ENCODE results near the gene ANKHD1. TPM values are rescaled to one million over a fixed set of nuclear protein-coding genes. Genes with fewer than 3 reads are reported as not detected.

ANKHD1 gene
- total and polyA plus RNA-seq, 2 of the 8 experiments (the other 6 are each of a cell fraction or from before 2014, with no cell fraction given) = 69.9 to 108 TPM

GRCh38 chr5:140567136-140567818 lies 165.6 kb downstream of the ANKHD1 start:
- no peaks in the 10 kb centered on the region for H4K20me1 ChIP-seq (replicated peaks in 1 of 2; ENCODE audit: control insufficient read depth in 1 of 2, insufficient read depth in 2 of 2, low read length in 2 of 2)
- no peak overlapping the region for H2AK5ac ChIP-seq (ENCODE audit: low read depth, low read length)
- no peak overlapping the region for H2BK120ac ChIP-seq (replicated peaks; ENCODE audit: low read depth, low read length)
- POLR2A ChIA-PET (ENCODE audit: partially characterized antibody) = interaction anchor here (1.1 to 10.0 kb wide), 3 partner anchors 10 to 72 kb away, joined by 4 to 94 read pairs (median 25); partner anchors contain the start of genes EIF4EBP3, SRA1 and TMCO6
- peaks cover 3 to 9% of the 10 kb centered on the region in 2 experiments; a peak in 3 of 4 replicates for H3K79me2 ChIP-seq (ENCODE audit: control insufficient read depth in 1 of 2, insufficient read depth in 2 of 2, low read length in 2 of 2)
- H3K79me1 ChIP-seq (ENCODE audit: low read depth, low read length) = peaks cover 7% of the 10 kb centered on the region
- H3K56ac ChIP-seq (replicated peaks; ENCODE audit: insufficient read length, low read depth, low read length) = no peak overlapping the region
- DNase-seq (ENCODE audit: low read depth in 1 of 2, low spot score in 2 of 2) (no peak), FAIRE-seq (no peak)
- no peak overlapping the region for H3K4ac ChIP-seq (replicated peaks; ENCODE audit: insufficient read length, low read depth, low read length)
- no peak overlapping the region for H2BK20ac ChIP-seq (ENCODE audit: low read length)
- no peak overlapping the region for H3K27ac ChIP-seq (ENCODE audit: low read depth, low read length)
- H3K18ac ChIP-seq (ENCODE audit: extremely low read depth, low read length) = no peak overlapping the region
- H4K5ac ChIP-seq (ENCODE audit: insufficient read length, low read depth, low read length) = no peak overlapping the region
- no peak overlapping the region for H2BK15ac ChIP-seq (ENCODE audit: low read length)
- CTCF ChIA-PET (ENCODE audit: partially characterized antibody) = interaction anchor here (0.6 to 3.4 kb wide), 6 partner anchors 10 to 195 kb away, joined by 3 to 20 read pairs (median 4); partner anchors contain the start of gene EIF4EBP3
- H3K4me1 ChIP-seq (replicated peaks in 1 of 4; ENCODE audit: control insufficient read depth in 3 of 4, insufficient read depth in 4 of 4, low read length in 3 of 4) = peaks cover 0 to 11% (median 4%) of the 10 kb centered on the region in 4 experiments; a peak in 5 of 7 replicates
- no peak overlapping the region for H3K23ac ChIP-seq (ENCODE audit: insufficient read length)
- no peak overlapping the region for H4K8ac ChIP-seq (ENCODE audit: extremely low read depth, insufficient read depth, low read length)
- H2BK5ac ChIP-seq (ENCODE audit: low read depth, low read length) = no peak overlapping the region
- no peak overlapping the region for H3K9ac ChIP-seq (replicated peaks in 1 of 4; ENCODE audit: extremely low read depth in 1 of 4, low read depth in 3 of 4, low read length in 3 of 4)
- H3K27me3 ChIP-seq (replicated peaks in 1 of 4; ENCODE audit: control insufficient read depth in 3 of 4, extremely low read depth in 1 of 4, insufficient read depth in 3 of 4, low read length in 3 of 4) = no peaks in the 10 kb centered on the region; a peak in 1 of 7 replicates
- no peak overlapping the region for H3K4me2 ChIP-seq (ENCODE audit: insufficient read depth in 1 of 2, low read depth in 2 of 2, low read length in 2 of 2)
- peaks cover 14% of the 10 kb centered on the region for H3K23me2 ChIP-seq (ENCODE audit: low read depth, low read length)
- H3K9me3 ChIP-seq (ENCODE audit: insufficient read depth in 2 of 2, low read depth in 1 of 2, low read length in 1 of 2) = no peaks in the 10 kb centered on the region
- H3K14ac ChIP-seq (ENCODE audit: insufficient read length) = no peak overlapping the region
- WGBS, 2 experiments (ENCODE audit: extremely low coverage in 1 of 2, insufficient coverage in 1 of 2, insufficient read length in 1 of 2, insufficient replicate concordance in 2 of 2, low coverage in 1 of 2, low lambda C conversion rate in 2 of 2, missing lambda C conversion rate in 1 of 2) = 93% methylated on average over 21 of the region's 22 CpGs; no CpG with 5 or more reads in 1 of the 2 experiments
- no peak overlapping the region for H3K4me3 ChIP-seq (ENCODE audit: extremely low read depth in 1 of 4, insufficient read depth in 2 of 4, low read depth in 3 of 4, low read length in 4 of 4)
- H2BK12ac ChIP-seq (ENCODE audit: low read depth, low read length) = no peak overlapping the region
- H3K36me3 ChIP-seq (ENCODE audit: control insufficient read depth in 2 of 4, insufficient read depth in 4 of 4, low read length in 3 of 4) = peaks cover 0 to 18% (median 13%) of the 10 kb centered on the region in 4 experiments; a peak in 4 of 8 replicates
- no peak overlapping the region for H2AFZ ChIP-seq (ENCODE audit: low read length)
- H4K91ac ChIP-seq (replicated peaks; ENCODE audit: insufficient read length, low read length) = no peak overlapping the region
- TF ChIP-seq EGR1 (IDR thresholded peaks at IDR 0.05; ENCODE audit: borderline replicate concordance, low read depth, low read length) = no peak
- TF ChIP-seq HDAC2 (IDR thresholded peaks at IDR 0.05; ENCODE audit: borderline replicate concordance in 1 of 2, low read depth in 2 of 2, low read length in 2 of 2) = no peak
- no peak for TF ChIP-seq RXRA (IDR thresholded peaks at IDR 0.05; ENCODE audit: insufficient read depth, low read depth, low read length)
- TF ChIP-seq NRF1 (IDR thresholded peaks at IDR 0.05; ENCODE audit: low read depth, low read length) = no peak
- TF ChIP-seq YY1 (IDR thresholded peaks at IDR 0.05; ENCODE audit: low read depth, low read length) = no peak
- TF ChIP-seq SUZ12 (IDR thresholded peaks at IDR 0.05; ENCODE audit: low read length) = no peak
- TF ChIP-seq SP4 (IDR thresholded peaks at IDR 0.05; ENCODE audit: low read length) = no peak
- no peak for TF ChIP-seq MAFK (IDR thresholded peaks at IDR 0.05; ENCODE audit: low read depth, low read length)
- no peak for TF ChIP-seq ATF3 (IDR thresholded peaks at IDR 0.05; ENCODE audit: insufficient read depth, low read depth, low read length)
- TF ChIP-seq MAX (IDR thresholded peaks at IDR 0.05) = no peak
- no peak for TF ChIP-seq HDAC6 (IDR thresholded peaks at IDR 0.05; ENCODE audit: low read depth, low read length)

All from H1 (cell line).